Measurements from ENCODE around the gene LHFPL4.

LHFPL4 gene

GRCh38 chr3:9468460-9468859 is 85.2 kb downstream of the LHFPL4 start:
- DNase-seq: no peak

- DNase-seq: no peak
These were observed 86.2 kb downstream of the LHFPL4 start for GRCh38 chr3:9467451-9467850.

GRCh38 chr3:9455596-9456131 is 98.0 kb downstream of the LHFPL4 start:
- DNase-seq: no peak

- DNase-seq: no peak
These were observed 101.2 kb downstream of the LHFPL4 start for GRCh38 chr3:9452417-9452816.

- no peak for DNase-seq
These were observed 102.6 kb downstream of the LHFPL4 start for GRCh38 chr3:9450991-9451390.

- DNase-seq: no peak
These were observed 103.5 kb downstream of the LHFPL4 start for GRCh38 chr3:9450126-9450525.

GRCh38 chr3:9448643-9449042 is 105.0 kb downstream of the LHFPL4 start:
- DNase-seq: no peak
